ENCODE measurements around the gene MECP2.
A peak's percentile ranks its signal among the peaks of the same experiment; 100 is the strongest.
"Not testable (repeated sequence)": the region's sequence is repeated elsewhere in the genome, so short reads cannot be mapped to it uniquely, and the experiment has no call there.

The MECP2 gene

DNA sequence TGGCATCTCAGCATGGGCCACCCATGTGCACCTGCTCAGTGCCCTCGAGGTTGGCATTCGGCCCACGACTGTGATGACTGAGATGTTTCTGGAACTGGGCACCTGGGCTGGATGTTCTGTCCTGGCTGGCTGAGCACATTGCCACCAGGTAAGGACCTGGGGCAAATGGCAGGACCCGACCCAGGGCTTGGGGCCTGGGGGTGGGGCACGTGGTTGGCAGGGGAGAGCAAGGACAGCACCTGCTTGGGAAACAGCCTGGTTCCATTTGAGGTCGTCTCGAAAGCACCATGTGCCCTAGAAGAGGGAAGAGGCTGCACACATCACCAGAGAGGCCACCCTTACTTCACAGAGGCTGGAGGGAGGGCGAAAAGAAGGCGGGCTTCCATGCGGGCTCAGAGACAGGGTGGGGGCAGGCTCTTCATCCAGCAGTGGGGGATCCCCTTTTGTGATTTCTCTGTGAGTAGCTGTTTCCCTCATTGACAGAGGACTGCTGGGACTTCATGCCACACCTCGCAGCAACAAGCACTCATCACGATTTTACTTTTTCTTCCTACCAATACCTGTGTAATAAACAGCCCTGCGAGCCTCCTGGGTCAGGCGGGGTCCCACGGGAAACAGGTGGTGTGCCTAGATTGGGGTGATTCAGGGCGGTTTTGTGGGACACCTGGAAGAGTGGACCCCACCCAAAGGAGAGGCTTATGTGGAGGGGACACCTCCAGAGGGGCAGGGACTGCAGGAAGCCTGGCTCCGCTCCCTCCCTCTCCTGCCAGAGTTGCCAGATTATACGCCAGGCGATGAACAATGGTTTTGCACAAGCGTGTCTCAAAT lies 113.0 kb downstream of the MECP2 start:
- DNase-seq, result no peak

DNA sequence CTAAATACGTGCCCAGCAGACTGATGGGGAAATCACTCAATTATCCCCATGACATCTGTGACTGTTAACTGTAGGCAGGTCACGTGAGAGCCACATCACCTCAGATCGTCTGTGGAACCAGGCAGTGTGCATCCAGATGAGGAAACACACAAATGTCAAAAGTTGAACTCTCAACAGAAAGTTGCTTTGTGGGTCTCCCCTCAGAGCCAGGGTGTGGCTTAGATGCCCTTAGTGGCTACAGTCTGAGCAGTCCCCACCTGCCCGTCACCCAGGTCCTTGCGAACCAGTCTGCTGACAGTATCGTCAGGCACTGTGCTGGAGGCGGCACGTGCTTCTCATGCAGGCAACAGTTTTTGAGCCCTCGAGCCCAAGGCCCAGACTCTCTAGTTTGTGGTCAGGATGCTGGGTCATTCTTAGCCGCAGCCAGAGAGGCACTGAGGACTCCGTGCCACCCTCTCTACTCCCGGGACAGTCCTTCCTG lies 114.2 kb downstream of the MECP2 start:
- no peak for DNase-seq

DNA sequence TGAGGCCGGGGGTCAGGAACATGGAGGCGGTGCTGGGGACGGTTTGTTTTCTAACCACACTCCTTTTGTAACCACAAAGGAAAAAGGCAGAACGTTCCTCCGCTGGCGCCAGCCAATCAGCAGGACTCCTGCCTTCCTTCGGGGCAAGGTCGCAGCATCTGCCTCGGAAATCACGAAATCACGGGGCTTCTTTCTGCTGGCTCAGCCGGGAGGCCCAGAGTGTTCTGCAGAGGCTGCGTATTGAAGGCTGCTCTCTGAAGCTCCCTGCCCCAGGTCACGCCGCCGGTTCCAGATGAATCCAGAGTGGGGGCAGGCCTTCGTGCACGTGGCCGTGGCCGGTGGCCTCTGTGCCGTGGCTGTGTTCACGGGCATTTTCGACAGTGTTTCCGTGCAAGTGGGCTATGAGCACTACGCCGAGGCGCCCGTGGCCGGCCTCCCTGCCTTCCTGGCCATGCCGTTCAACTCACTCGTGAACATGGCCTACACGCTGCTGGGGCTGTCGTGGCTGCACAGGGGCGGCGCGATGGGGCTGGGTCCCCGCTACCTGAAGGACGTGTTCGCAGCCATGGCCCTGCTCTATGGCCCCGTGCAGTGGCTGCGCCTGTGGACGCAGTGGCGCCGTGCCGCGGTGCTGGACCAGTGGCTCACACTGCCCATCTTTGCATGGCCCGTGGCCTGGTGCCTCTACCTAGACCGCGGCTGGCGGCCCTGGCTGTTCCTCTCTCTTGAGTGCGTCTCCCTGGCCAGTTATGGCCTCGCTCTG lies 115.6 kb downstream of the MECP2 start:
- DNase-seq, result no peak

DNA sequence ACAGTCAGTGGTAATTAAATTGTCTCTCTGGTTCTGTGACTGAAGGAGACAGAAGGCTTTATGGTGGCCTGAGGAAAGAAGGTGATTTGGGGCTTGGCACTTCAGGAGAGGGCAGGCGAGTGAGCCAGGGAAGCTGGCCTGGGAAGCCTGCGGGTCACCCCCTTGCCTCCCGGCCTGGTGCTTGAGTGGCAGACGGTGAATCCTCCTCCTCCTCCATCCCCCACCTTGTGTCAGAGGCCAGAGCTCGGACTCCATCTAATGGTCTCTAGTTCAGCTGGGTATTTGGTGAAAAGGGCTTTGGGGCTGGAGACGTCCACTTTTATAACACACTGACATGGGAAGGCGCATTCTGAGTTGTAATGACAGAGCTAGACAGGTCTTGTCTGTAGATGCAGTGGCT lies 116.3 kb downstream of the MECP2 start:
- no peak for DNase-seq

DNA sequence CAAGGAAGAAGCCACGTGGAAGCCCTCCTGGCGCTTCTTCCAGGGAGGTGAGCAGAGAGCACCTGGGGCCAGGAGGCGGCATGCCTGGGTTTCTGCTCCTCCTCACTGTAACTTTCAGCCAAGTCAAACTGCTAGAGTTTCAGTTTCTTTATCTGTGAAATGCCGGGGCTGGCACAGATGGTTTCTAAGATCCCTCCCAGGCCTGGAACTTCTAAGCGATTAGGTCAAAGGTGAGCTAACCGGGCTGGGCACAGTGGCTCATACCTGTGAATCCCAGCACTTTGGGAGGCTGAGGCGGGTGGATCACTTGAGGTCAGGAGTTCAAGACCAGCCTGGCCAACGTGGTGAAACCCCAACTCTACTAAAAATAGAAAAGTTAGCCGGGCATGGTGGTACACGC lies 117.1 kb downstream of the MECP2 start:
- not testable (repeated sequence) for DNase-seq

DNA sequence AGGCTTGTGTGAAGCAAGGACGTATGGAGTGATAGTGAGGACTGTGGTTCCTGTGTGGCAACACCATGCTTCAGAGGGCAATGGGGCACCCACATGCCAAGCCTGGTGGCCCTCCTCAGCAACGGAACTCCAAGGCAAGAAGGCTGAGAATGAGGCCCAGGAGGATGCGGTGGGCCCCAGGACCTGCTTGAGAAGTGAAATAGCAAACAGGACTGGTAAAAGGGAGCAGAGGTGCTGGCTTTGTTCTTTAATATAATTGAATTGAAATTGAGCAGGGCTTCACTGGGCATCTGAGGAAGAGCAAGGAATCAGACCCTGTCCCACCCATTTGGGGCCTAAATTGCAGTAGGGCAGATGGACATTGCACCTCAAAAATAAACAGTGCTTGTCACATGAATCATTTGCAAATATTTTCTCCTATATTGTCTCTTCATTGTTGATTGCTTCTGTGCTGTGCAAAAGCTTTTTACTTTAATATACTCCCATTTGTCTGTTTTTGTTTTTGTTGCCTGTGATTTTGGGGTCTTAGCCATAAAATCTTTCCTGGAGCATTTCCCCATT lies 122.7 kb downstream of the MECP2 start:
- DNase-seq, result no peak

DNA sequence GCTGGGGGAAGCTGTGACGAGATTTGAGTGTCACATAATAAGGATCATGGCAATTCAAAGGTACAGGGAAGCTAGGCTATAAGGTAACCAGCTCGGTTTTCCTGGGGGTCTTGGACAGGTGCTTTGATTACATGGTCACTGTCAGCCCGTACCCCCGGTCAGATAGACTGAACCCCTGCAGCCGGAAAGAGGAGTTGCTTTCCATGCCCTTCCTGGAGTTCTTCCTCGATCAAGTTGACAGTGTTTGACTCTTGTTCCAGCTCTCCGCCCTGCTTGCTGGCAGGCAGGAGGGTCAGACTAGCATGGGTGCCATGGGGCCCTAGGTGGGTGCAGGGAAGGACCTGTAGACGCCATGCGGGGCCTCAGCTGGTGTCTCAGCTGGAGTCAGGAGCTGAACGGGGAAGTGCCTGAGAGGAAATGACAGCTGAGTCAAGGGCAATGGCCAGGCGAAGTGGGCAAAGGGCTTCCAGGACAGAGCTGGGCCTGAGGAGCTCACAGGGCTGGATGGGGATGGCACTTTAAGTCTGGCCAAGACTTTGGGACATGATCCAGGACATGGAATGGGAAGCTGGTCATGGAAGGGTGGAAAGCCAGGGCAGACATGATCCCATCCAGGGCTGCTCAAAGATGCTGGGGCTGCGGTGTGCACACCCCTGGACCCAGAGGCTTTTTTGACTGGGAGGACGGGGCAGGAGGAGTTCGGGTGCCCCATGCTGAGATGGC lies 123.4 kb downstream of the MECP2 start:
- DNase-seq, result no peak

DNA sequence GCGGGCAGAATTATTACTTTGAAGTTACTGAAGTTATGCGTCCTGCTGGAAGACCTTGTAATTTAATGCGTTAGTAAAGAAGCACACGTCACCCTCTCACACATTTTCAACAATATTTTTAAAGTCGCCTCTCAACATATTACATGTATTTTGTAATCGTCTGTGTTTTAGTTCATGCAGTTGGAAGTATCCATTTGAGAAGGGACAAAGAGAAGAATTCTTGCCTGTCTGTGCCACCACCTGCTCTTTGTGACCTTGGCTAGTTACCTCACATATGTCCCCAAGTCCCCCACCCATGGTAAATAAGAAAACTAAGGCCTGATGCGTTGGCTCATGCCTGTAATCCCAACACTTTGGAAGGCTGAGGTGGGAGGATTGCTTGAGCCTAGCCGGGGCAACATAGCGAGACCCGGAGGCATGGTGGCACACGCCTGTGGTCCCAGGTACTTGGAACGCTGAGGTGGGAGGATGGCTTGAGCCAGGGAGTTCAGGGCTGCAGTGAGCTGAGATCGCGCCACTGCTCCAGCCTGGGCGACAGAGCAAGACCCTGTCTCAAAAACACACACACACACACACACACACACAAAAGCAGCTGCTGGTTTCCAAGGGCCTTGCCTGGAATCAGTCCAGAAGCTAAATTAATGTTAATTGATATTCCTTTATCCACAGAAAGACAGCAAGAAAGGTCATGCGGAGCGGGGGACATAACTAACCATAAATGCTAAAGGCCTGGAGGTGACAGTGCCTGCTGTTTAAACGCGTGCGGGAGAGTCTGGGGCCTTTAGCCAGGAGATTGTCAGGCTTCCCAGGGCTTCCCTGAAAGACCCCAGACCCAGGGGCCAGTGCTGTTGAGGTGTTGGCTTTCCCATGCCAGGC lies 124.2 kb downstream of the MECP2 start:
- no peak for DNase-seq

DNA sequence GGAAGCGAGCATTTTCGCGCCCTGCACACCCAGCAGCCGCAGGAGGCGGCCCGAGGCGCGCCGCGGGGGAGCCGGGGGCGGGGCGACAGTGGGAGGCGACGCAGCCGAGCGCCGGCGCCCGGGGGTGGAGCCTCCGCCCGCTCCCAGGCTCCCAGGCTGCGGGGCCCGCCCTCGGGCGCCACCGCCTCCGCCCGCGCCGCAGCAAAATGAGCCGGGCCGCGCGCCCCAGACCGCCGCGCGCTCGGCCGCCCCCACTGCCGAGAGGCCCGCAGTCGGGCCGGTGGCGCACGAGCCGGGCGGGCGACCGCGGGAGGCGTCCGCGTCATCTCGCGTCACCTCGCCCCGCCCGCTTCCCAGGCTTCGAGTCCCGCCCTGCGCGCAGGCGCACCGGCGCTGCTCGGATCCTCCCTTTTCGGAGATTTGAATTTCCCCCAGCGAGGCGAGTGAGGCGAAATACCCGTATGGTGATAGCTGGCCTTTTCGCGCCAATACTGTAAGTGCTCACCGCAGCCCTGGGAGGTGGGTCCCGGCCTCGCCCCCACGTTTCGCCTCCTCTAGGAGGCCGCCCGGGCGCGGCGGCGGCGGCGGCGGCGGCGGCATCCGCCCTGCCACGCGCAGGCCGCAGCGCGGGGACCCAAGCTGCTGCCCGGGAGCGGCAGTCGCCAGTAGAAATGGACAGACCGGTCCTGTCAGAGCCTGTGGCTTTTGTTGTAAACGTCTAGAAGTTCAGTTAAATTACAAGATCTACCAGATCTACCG lies 125.0 kb downstream of the MECP2 start, which contains the start of gene TMEM187:
Gene TMEM187, plus strand, starts transcription at position 387 of the 759 bp plus-strand sequence. CDS start 9,309 bp downstream, outside the sequence.
- DNase-seq, result peak; percentile 68
